ENCODE measurements around the gene TRAPPC2L. TPM values are rescaled to one million over a fixed set of nuclear protein-coding genes. Genes with fewer than 3 reads are reported as not detected.

TRAPPC2L gene
- total and polyA plus RNA-seq, 2 of the 13 experiments (the other 11 are each of a cell fraction or from before 2014, with no cell fraction given), result 96.3 to 107 TPM

DNA sequence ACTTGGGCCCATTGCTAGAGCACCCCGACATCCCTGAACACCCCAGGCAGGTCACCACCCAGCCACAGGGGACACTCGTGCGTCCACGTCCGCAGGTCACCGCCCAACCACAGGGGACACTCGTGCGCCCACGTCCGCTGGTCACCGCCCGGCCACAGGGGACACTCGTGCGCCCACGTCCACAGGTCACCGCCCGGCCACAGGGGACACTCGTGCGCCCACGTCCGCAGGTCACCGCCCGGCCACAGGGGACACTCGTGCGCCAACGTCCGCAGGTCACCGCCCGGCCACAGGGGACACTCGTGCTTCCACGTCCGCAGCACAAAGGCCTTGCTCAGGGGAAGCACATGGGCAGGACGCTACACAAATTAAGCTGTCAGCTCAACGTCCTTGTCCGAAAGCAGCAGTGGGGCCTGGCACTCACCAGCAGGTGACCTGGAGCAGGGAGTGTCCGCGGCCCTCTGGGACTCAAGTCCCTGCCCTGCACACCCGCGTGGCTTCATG lies 17.8 kb upstream of the TRAPPC2L start:
- in situ Hi-C loops (cut with HindIII; ENCODE audit: extremely low pct_ligation_motif_present, low pct_unique_long_range_greater_than_20kb), result no loop called here
- CTCF ChIA-PET (ENCODE audit: low intra/inter-chr PET ratio, low total read pairs), result interaction anchor here (0.6 to 2.5 kb wide), 8 partner anchors 18 to 329 kb away, joined by 3 to 22 read pairs (median 4); partner anchors contain the start of genes APRT, GALNS, RNF166 and TRAPPC2L
- ATAC-seq (peak; percentile 33), DNase-seq (ENCODE audit: low spot score) (peak; percentile 71), FAIRE-seq (peak; percentile 76)
- no peak overlapping the region for H3K4me2 ChIP-seq (ENCODE audit: low read depth, low read length)
- no peaks in the 10 kb centered on the region for H3K4me1 ChIP-seq (ENCODE audit: insufficient read depth, low read length)
- no peaks in the 10 kb centered on the region for H4K20me1 ChIP-seq (ENCODE audit: insufficient read depth, low read length)
- H3K79me2 ChIP-seq (ENCODE audit: insufficient read depth, low read length), result no peaks in the 10 kb centered on the region
- BruUV-seq (replicated peaks), result no TSS peak
- H2AFZ ChIP-seq (ENCODE audit: low read length), result no peak overlapping the region
- no peaks in the 10 kb centered on the region for H3K27me3 ChIP-seq (ENCODE audit: control insufficient read depth in 1 of 2, insufficient read depth in 2 of 2, low read length in 2 of 2)
- H3K36me3 ChIP-seq (replicated peaks in 1 of 2; ENCODE audit: control insufficient read depth in 1 of 2, insufficient read depth in 2 of 2, low read length in 2 of 2), result no peaks in the 10 kb centered on the region
- peak overlapping the region; percentile 7 for H3K27ac ChIP-seq (ENCODE audit: extremely low read length, insufficient read depth, low read length)
- POLR2A ChIA-PET, result interaction anchor here (1.0 to 1.1 kb wide), 2 partner anchors 30 to 362 kb away, joined by 3 to 5 read pairs; no protein-coding TSS in a partner anchor
- H3K9me3 ChIP-seq (ENCODE audit: low read length), result no peaks in the 10 kb centered on the region
- no peak overlapping the region for H3K9ac ChIP-seq (ENCODE audit: insufficient read depth, low read depth, low read length)
- no peak overlapping the region for H3K4me3 ChIP-seq (replicated peaks in 1 of 3; ENCODE audit: insufficient read depth in 1 of 3, low read depth in 2 of 3, low read length in 3 of 3)
- intact Hi-C loops (cut with micrococcal nuclease; ENCODE audit: unreplicated experiment), result loop anchor here (1.0 kb wide), 1 partner anchor 18 kb away; the partner anchor contains the start of gene TRAPPC2L
- 79% methylated on average over 18 of the region's 39 CpGs for WGBS (ENCODE audit: low lambda C conversion rate)
- TF ChIP-seq, protein P1, sequence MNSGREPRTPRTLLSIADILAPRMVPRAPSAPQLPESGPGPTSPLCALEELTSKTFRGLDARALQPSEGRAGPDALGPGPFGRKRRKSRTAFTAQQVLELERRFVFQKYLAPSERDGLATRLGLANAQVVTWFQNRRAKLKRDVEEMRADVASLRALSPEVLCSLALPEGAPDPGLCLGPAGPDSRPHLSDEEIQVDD (CRISPR knock-in tag; IDR thresholded peaks at IDR 0.05; ENCODE audit: borderline replicate concordance), result no peak
- TF ChIP-seq, protein P2, sequence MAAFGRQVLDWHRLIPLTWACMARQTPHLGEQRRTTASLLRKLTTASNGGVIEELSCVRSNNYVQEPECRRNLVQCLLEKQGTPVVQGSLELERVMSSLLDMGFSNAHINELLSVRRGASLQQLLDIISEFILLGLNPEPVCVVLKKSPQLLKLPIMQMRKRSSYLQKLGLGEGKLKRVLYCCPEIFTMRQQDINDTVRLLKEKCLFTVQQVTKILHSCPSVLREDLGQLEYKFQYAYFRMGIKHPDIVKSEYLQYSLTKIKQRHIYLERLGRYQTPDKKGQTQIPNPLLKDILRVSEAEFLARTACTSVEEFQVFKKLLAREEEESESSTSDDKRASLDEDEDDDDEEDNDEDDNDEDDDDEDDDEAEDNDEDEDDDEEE (CRISPR knock-in tag; IDR thresholded peaks at IDR 0.05), result no peak
- no peak for TF ChIP-seq ZNF207 (IDR thresholded peaks at IDR 0.05; ENCODE audit: borderline replicate concordance)
- no peak for TF ChIP-seq SOX6 (IDR thresholded peaks at IDR 0.05)
- no peak; the same call in 1 of the 2 replicates for TF ChIP-seq SOX6 (CRISPR knock-in tag; IDR thresholded peaks at IDR 0.05)
- TF ChIP-seq SALL1 (CRISPR knock-in tag; IDR thresholded peaks at IDR 0.05), result 0 out of 2 replicates have a peak, but pooled peaks have one; percentile 28
- peak; percentile 89; the same call in 1 of the 2 replicates for TF ChIP-seq MTA1 (CRISPR knock-in tag; IDR thresholded peaks at IDR 0.05; ENCODE audit: borderline replicate concordance)
- TF ChIP-seq TAF15 (IDR thresholded peaks at IDR 0.05; ENCODE audit: low read depth, low read length, poor library complexity, severe bottlenecking), result peak; percentile 63
- peak; percentile 32; the same call in 1 of the 2 replicates for TF ChIP-seq PCBP1 (IDR thresholded peaks at IDR 0.05; ENCODE audit: borderline replicate concordance, low read depth, low read length)
- TF ChIP-seq RBFOX2 (IDR thresholded peaks at IDR 0.05; ENCODE audit: low read depth, low read length), result peak; percentile 34; the same call in 1 of the 2 replicates
- TF ChIP-seq HHEX (CRISPR knock-in tag; IDR thresholded peaks at IDR 0.05), result no peak
- no peak for TF ChIP-seq ZNF44 (CRISPR knock-in tag; IDR thresholded peaks at IDR 0.05)
- no peak for TF ChIP-seq SNAPC2 (CRISPR knock-in tag; IDR thresholded peaks at IDR 0.05)
- TF ChIP-seq, protein P3, sequence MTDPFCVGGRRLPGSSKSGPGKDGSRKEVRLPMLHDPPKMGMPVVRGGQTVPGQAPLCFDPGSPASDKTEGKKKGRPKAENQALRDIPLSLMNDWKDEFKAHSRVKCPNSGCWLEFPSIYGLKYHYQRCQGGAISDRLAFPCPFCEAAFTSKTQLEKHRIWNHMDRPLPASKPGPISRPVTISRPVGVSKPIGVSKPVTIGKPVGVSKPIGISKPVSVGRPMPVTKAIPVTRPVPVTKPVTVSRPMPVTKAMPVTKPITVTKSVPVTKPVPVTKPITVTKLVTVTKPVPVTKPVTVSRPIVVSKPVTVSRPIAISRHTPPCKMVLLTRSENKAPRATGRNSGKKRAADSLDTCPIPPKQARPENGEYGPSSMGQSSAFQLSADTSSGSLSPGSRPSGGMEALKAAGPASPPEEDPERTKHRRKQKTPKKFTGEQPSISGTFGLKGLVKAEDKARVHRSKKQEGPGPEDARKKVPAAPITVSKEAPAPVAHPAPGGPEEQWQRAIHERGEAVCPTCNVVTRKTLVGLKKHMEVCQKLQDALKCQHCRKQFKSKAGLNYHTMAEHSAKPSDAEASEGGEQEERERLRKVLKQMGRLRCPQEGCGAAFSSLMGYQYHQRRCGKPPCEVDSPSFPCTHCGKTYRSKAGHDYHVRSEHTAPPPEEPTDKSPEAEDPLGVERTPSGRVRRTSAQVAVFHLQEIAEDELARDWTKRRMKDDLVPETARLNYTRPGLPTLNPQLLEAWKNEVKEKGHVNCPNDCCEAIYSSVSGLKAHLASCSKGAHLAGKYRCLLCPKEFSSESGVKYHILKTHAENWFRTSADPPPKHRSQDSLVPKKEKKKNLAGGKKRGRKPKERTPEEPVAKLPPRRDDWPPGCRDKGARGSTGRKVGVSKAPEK (CRISPR knock-in tag; IDR thresholded peaks at IDR 0.05; ENCODE audit: borderline replicate concordance), result 0 out of 2 replicates have a peak, but pooled peaks have one; percentile 32
- peak; percentile 87 for TF ChIP-seq RBM39 (IDR thresholded peaks at IDR 0.05; ENCODE audit: low read depth, low read length, poor library complexity, severe bottlenecking)
- TF ChIP-seq ZNF33B (CRISPR knock-in tag; IDR thresholded peaks at IDR 0.05), result no peak
- no peak for TF ChIP-seq ZNF20 (CRISPR knock-in tag; IDR thresholded peaks at IDR 0.05)
- peak; percentile 67; the same call in 1 of the 2 replicates for TF ChIP-seq ZFX (CRISPR knock-in tag; IDR thresholded peaks at IDR 0.05; ENCODE audit: low read depth)
- TF ChIP-seq ZMYM3 (CRISPR knock-in tag; IDR thresholded peaks at IDR 0.05), result peak; percentile 27; the same call in 1 of the 2 replicates
- TF ChIP-seq GZF1 (CRISPR knock-in tag; IDR thresholded peaks at IDR 0.05), result peak; percentile 79; the same call in 1 of the 2 replicates

Data from HepG2 (cell line).